Right atrium auricular region (tissue), 2 donors: ENCODE measurements around the gene TMEM139. TPM values are rescaled to one million over a fixed set of nuclear protein-coding genes. Genes with fewer than 3 reads are reported as not detected.
A peak's percentile ranks its signal among the peaks of the same experiment; 100 is the strongest.
"Not testable (repeated sequence)": the region's sequence is repeated elsewhere in the genome, so short reads cannot be mapped to it uniquely, and the experiment has no call there.

ENCODE experiments used
- DNase-seq: peaks from one replicate; pipeline ENCODE4 v3.0.0-alpha.2; 2019; ENCODE audit warnings: low spot score
- H3K27ac ChIP-seq, 2 donors: fragments of 200-600 bp; sonication (generic); 1 replicate in 1 of 2; 2 replicates in 1 of 2; pipeline ENCODE4 v1.5.1; 2016 to 2019
- H3K27me3 ChIP-seq, 2 donors: fragments of 200-600 bp; sonication (generic); one replicate each; pipeline versions ENCODE4 v1.5.1 to v1.6.0; 2017 to 2019
- H3K36me3 ChIP-seq: fragments of 200-600 bp; sonication (generic); one replicate; pipeline ENCODE4 v1.5.1; 2016
- H3K4me1 ChIP-seq, 2 donors: fragments of 200-600 bp; sonication (generic); one replicate each; pipeline versions ENCODE4 v1.5.1 to v1.6.0; 2017 to 2019
- H3K4me3 ChIP-seq, 2 donors: fragments of 200-600 bp; sonication (generic); 1 replicate in 1 of 2; 2 replicates in 1 of 2; pipeline ENCODE4 v1.5.1; 2017 to 2019; ENCODE audit warnings: mild to moderate bottlenecking in 1 of 2, moderate library complexity in 1 of 2
- H3K9me3 ChIP-seq, 2 donors: fragments of 200-600 bp; sonication (generic); one replicate each; pipeline ENCODE4 v1.5.1; 2019
- total RNA-seq, 2 donors: library from RNA; depleted of rRNA; stranded (reverse); fragments of >200 nt; gene quantifications; one replicate each; pipeline ENCODE4 v1.1.0, GENCODE V29; 2016
- TF ChIP-seq, protein P1 (sequence below), 2 donors: fragments of 200-600 bp; sonication (generic); IDR thresholded peaks; one replicate each; pipeline ENCODE4 v1.5.1; 2019; ENCODE audit warnings: antibody characterized with exemption in 2 of 2

Gene TMEM139
- total RNA-seq, 2 donors from 2014 or later, result 7.8 to 12.3 TPM

DNA sequence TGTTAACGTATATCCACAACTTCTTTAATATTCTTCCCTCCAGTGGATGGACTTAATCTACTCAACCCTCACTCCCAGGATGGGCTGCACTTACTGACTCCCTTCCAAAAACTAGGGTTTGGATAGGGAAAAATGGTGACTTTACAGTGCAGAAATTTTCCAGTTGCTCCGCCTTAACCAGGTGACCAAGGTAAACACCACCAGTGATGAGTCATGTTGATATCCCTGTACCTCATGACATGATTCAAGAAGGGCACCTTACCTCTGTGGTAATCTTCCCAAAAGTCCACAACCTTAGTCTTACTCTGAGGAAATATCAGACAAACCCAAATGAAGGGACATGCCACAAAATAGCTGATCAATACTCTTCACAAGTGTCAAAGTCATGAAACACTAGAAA lies 25.0 kb upstream of the TMEM139 start:
- Histone ChIP-seq H3K36me3 (no peaks in the 10 kb centered on the region), H3K27me3 (no peaks in the 10 kb centered on the region), H3K27ac (no peak overlapping the region), H3K4me1 (peaks cover 0 to 12% of the 10 kb centered on the region in 2 donors), H3K4me3 (no peak overlapping the region), H3K9me3 (no peaks in the 10 kb centered on the region)
- TF ChIP-seq, protein P1, sequence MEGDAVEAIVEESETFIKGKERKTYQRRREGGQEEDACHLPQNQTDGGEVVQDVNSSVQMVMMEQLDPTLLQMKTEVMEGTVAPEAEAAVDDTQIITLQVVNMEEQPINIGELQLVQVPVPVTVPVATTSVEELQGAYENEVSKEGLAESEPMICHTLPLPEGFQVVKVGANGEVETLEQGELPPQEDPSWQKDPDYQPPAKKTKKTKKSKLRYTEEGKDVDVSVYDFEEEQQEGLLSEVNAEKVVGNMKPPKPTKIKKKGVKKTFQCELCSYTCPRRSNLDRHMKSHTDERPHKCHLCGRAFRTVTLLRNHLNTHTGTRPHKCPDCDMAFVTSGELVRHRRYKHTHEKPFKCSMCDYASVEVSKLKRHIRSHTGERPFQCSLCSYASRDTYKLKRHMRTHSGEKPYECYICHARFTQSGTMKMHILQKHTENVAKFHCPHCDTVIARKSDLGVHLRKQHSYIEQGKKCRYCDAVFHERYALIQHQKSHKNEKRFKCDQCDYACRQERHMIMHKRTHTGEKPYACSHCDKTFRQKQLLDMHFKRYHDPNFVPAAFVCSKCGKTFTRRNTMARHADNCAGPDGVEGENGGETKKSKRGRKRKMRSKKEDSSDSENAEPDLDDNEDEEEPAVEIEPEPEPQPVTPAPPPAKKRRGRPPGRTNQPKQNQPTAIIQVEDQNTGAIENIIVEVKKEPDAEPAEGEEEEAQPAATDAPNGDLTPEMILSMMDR (IDR thresholded peaks at IDR 0.05), result no peak
- no peak for DNase-seq

DNA sequence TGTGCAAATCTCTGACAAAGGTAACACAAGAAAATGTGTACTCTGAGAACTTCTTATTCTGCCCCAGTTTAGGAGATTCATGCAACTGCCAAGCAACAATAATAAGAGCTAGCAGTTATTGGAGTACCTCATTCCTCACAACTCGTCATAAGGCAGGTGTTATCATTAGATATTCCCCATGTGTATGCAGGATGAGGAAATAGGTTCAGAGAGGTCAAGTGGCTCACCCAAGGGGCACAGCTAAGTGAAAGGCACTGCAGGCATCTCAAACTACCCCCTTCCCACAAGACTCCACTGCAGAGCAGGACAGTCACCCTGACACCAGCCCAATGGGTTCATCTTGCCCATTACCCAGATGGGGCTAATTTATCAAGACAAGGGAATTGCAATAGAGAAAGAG lies 22.9 kb upstream of the TMEM139 start:
- DNase-seq, result no peak
- Histone ChIP-seq H3K27ac (no peak overlapping the region), H3K4me3 (no peak overlapping the region), H3K36me3 (no peaks in the 10 kb centered on the region), H3K9me3 (no peaks in the 10 kb centered on the region), H3K4me1 (peaks cover 0 to 20% of the 10 kb centered on the region in 2 donors), H3K27me3 (no peaks in the 10 kb centered on the region)
- TF ChIP-seq, protein P1 (IDR thresholded peaks at IDR 0.05), result no peak

DNA sequence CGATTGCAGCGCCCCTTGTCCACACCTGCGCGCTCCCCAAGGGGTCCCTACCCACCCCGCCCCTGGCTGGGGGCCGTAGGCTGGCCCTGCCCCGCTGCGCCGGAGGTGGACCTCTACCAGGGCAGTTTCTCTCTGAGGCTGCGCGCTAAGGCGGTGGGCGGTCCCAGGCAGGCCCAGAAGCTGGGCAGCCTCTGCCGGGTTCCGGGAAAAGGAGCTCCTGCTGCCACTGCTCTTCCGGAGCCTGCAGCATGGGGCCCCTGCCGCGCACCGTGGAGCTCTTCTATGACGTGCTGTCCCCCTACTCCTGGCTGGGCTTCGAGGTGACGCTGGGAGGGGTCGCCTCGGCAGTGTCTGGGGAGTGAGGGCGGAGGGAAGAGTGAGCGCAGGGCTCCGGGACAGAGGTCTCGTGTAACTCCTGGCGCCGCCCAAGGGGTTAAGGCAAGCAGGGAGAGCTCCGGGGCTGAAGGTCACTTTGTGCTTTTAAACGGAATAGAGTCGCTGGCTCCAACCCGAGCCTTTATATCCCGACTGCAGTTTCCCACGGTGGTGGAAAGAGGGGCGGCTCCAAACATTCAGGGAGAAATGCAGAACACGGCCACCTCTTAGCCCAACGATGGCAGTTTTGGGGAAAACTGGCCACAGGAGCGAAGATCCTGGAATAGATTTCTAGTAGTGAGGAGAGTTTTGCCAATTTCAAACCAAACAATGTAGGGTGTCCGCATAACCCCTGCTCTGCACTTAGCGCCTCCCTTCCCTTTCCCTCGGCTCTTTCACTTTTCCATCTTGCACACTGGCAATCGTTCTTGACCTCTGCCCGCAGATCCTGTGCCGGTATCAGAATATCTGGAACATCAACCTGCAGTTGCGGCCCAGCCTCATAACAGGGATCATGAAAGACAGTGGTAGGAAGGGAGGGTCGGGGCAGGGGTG lies 21.2 kb upstream of the TMEM139 start, which contains the start of gene GSTK1:
TSS of gene GSTK1 (plus strand) at position 176 of the 930 bp plus-strand sequence. CDS start at position 249, 73 bp downstream.
- Histone ChIP-seq H3K4me1 (peaks cover 0 to 20% of the 10 kb centered on the region in 2 donors), H3K9me3 (no peaks in the 10 kb centered on the region), H3K27me3 (no peaks in the 10 kb centered on the region), H3K4me3 (peak within 1 kb of the TSS; percentile 70 to 93), H3K27ac (peak within 1 kb of the TSS; percentile 84 to 86), H3K36me3 (peaks cover 14% of the 10 kb centered on the region)
- TF ChIP-seq, protein P1 (IDR thresholded peaks at IDR 0.05), result peak in 1 of 2 donors; percentile 10
- peak; percentile 82 for DNase-seq

DNA sequence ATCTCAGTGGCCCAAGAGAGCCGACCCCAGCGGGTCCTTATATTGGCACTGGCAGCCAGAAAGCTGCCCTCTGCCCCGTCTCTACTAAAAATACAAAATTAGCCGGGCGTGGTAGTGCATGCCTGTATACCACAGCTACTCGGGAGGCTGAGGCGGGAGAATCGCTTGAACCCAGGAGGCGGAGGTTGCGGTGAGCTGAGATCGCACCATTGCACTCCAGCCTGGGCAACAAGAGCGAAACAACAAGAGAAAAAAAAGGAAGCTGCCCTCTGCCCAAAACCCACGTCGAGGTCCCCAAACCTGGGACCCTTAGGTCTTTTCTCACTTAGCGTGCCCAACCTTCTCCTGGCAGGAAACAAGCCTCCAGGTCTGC lies 20.6 kb upstream of the TMEM139 start:
- not testable (repeated sequence) for H3K9me3 ChIP-seq, DNase-seq, H3K27me3 ChIP-seq
- Histone ChIP-seq H3K27ac (peak overlapping the region; percentile 84 to 86), H3K36me3 (peaks cover 20% of the 10 kb centered on the region), H3K4me1 (peaks cover 0 to 17% of the 10 kb centered on the region in 2 donors), H3K4me3 (peak overlapping the region; percentile 70 to 93)

DNA sequence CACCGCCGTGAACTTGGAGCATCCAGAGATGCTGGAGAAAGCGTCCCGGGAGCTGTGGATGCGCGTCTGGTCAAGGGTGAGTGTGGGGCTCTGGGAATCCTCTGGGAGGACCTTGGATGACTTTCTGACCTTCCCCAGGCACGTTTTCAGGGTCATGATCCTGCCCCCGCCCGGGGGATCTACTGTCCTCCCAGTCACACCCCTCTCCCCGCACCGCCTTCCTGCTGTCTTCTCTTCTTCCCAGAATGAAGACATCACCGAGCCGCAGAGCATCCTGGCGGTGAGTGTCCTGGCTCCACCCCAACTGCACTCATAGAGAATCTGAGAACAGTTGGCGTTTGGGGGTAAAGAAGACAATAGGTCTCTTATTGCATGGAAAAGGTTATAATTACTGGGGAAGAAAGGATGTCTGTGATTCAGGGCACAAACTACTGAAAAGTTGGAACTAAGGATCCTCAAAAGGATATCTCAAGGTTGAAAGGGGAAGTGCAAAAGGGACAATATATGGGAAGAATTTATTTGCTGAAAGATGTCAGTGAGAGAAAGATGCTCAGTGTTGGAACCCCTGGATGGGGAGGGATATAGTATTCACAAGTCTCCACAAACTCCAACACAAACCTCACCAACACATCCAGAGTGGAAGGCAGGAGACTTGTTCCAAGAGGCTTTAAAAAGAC lies 19.6 kb upstream of the TMEM139 start:
- peaks cover 0 to 16% of the 10 kb centered on the region in 2 donors for H3K4me1 ChIP-seq
- H3K36me3 ChIP-seq, result peaks cover 29% of the 10 kb centered on the region
- no peak for DNase-seq
- no peak overlapping the region for H3K27ac ChIP-seq
- H3K4me3 ChIP-seq, result peak overlapping the region in 1 of 2 donors; percentile 70
- no peaks in the 10 kb centered on the region for H3K9me3 ChIP-seq
- TF ChIP-seq, protein P1 (IDR thresholded peaks at IDR 0.05), result no peak
- H3K27me3 ChIP-seq, result no peaks in the 10 kb centered on the region

DNA sequence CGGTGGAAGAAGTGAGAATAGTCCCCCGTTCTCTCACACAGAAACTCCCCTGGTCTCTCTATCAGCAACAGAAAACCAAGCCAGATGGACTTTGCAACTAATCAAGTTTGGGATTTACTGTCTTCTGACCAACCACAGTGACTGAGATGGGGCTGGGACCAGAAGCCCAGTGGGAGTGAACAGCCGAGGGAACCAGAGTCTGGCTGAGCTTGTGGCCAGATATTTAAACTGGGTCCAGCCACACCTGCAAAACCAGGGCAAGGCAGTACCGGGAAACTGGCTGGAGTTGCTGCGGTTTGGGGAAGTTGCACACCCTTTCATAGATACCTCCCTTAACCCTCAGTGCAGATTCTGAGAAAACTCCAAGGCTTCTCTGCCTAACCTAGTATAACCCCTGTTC lies 15.5 kb upstream of the TMEM139 start:
- DNase-seq, result no peak
- Histone ChIP-seq H3K27ac (no peak overlapping the region), H3K27me3 (no peaks in the 10 kb centered on the region), H3K36me3 (peaks cover 29% of the 10 kb centered on the region), H3K9me3 (no peaks in the 10 kb centered on the region), H3K4me3 (no peak overlapping the region), H3K4me1 (peaks cover 0 to 14% of the 10 kb centered on the region in 2 donors)
- TF ChIP-seq, protein P1 (IDR thresholded peaks at IDR 0.05), result no peak
